ENCODE measurements around the gene PTPRD.

PTPRD gene

GRCh38 chr9:9992936-9993335 is 619.9 kb downstream of the PTPRD start:
- no peak for TF ChIP-seq PRDM1 (tag by site-specific recombination; IDR thresholded peaks at IDR 0.05)
- H3K27ac ChIP-seq (ENCODE audit: extremely low read depth, low read depth, low read length), result no peak overlapping the region
- H3K9me3 ChIP-seq (ENCODE audit: control insufficient read depth, insufficient read depth, low read depth, low read length), result no peaks in the 10 kb centered on the region
- ChIA-PET CTCF (no interaction called here), POLR2A (no interaction called here)
- H3K36me3 ChIP-seq (ENCODE audit: control insufficient read depth in 2 of 2, insufficient read depth in 1 of 2, low read length in 2 of 2), result no peaks in the 10 kb centered on the region
- no peaks in the 10 kb centered on the region for H3K4me1 ChIP-seq (ENCODE audit: control insufficient read depth, insufficient read depth, low read length)
- no peak overlapping the region for H3K4me3 ChIP-seq (ENCODE audit: low read depth, low read length)

- TF ChIP-seq BCL11B (tag by site-specific recombination; IDR thresholded peaks at IDR 0.05; ENCODE audit: low read depth) (no peak), ZNF214 (tag by site-specific recombination; IDR thresholded peaks at IDR 0.05; ENCODE audit: borderline replicate concordance) (no peak), ZNF140 (tag by site-specific recombination; IDR thresholded peaks at IDR 0.05) (no peak), ZNF544 (tag by site-specific recombination; IDR thresholded peaks at IDR 0.05) (no peak), ZNF114 (tag by site-specific recombination; IDR thresholded peaks at IDR 0.05) (no peak), MZF1 (tag by site-specific recombination; IDR thresholded peaks at IDR 0.05; ENCODE audit: borderline replicate concordance) (no peak), HOXD13 (CRISPR knock-in tag; IDR thresholded peaks at IDR 0.05; ENCODE audit: borderline replicate concordance) (no peak), ZNF155 (tag by site-specific recombination; IDR thresholded peaks at IDR 0.05) (no peak), FEZF1 (tag by site-specific recombination; IDR thresholded peaks at IDR 0.05) (no peak), ZNF146 (tag by site-specific recombination; IDR thresholded peaks at IDR 0.05) (no peak), ZNF292 (tag by site-specific recombination; IDR thresholded peaks at IDR 0.05; ENCODE audit: borderline replicate concordance, low read depth) (no peak), ZNF324 (tag by site-specific recombination; IDR thresholded peaks at IDR 0.05) (no peak), ZSCAN23 (tag by site-specific recombination; IDR thresholded peaks at IDR 0.05) (no peak), ZNF561 (tag by site-specific recombination; IDR thresholded peaks at IDR 0.05; ENCODE audit: borderline replicate concordance) (no peak)
- ChIA-PET CTCF (interaction anchor here (1.1 kb wide), 1 partner anchor 31 kb away, joined by 3 read pairs; no protein-coding TSS in a partner anchor), POLR2A (no interaction called here)
- Histone ChIP-seq H3K4me3 (ENCODE audit: low read depth, low read length) (no peak overlapping the region), H3K27ac (ENCODE audit: extremely low read depth, low read depth, low read length) (no peak overlapping the region), H3K36me3 (ENCODE audit: control insufficient read depth in 2 of 2, insufficient read depth in 1 of 2, low read length in 2 of 2) (no peaks in the 10 kb centered on the region), H3K9me3 (ENCODE audit: control insufficient read depth, insufficient read depth, low read depth, low read length) (no peaks in the 10 kb centered on the region), H3K4me1 (ENCODE audit: control insufficient read depth, insufficient read depth, low read length) (no peaks in the 10 kb centered on the region)
Observed at GRCh38 chr9:9973062-9973461, 639.7 kb downstream of the PTPRD start.

- no peak for TF ChIP-seq SP7 (tag by site-specific recombination; IDR thresholded peaks at IDR 0.05)
- no peak for TF ChIP-seq ZNF626 (tag by site-specific recombination; IDR thresholded peaks at IDR 0.05)
- no peak for TF ChIP-seq ZNF114 (tag by site-specific recombination; IDR thresholded peaks at IDR 0.05)
- TF ChIP-seq ZNF16 (tag by site-specific recombination; IDR thresholded peaks at IDR 0.05; ENCODE audit: low read depth), result no peak
- TF ChIP-seq HIC1 (tag by site-specific recombination; IDR thresholded peaks at IDR 0.05), result no peak
- TF ChIP-seq ZNF843 (tag by site-specific recombination; IDR thresholded peaks at IDR 0.05), result no peak
- no peak for TF ChIP-seq ZNF184 (tag by site-specific recombination; IDR thresholded peaks at IDR 0.05)
- no peak for TF ChIP-seq KLF7 (tag by site-specific recombination; IDR thresholded peaks at IDR 0.05; ENCODE audit: borderline replicate concordance)
- no peak for TF ChIP-seq PBX3 (CRISPR knock-in tag; IDR thresholded peaks at IDR 0.05)
- TF ChIP-seq PATZ1 (tag by site-specific recombination; IDR thresholded peaks at IDR 0.05), result no peak
- no peak for TF ChIP-seq GLIS1 (tag by site-specific recombination; IDR thresholded peaks at IDR 0.05)
- TF ChIP-seq ZNF629 (tag by site-specific recombination; IDR thresholded peaks at IDR 0.05), result no peak
- TF ChIP-seq ZNF324 (tag by site-specific recombination; IDR thresholded peaks at IDR 0.05), result no peak
- Histone ChIP-seq H3K4me3 (ENCODE audit: low read depth, low read length) (no peak overlapping the region), H3K27ac (ENCODE audit: extremely low read depth, low read depth, low read length) (no peak overlapping the region), H3K9me3 (ENCODE audit: control insufficient read depth, insufficient read depth, low read depth, low read length) (no peaks in the 10 kb centered on the region), H3K36me3 (ENCODE audit: control insufficient read depth in 2 of 2, insufficient read depth in 1 of 2, low read length in 2 of 2) (no peaks in the 10 kb centered on the region), H3K4me1 (ENCODE audit: control insufficient read depth, insufficient read depth, low read length) (no peaks in the 10 kb centered on the region)
- CTCF ChIA-PET, result interaction anchor here (0.6 to 1.7 kb wide), 4 partner anchors 10 to 490 kb away, joined by 3 to 6 read pairs (median 4); no protein-coding TSS in a partner anchor
- POLR2A ChIA-PET, result no interaction called here
Observed at GRCh38 chr9:9970514-9970913, 642.3 kb downstream of the PTPRD start.
